ENCODE data around the gene HTATIP2.
"Not testable (repeated sequence)": the region's sequence is repeated elsewhere in the genome, so short reads cannot be mapped to it uniquely, and the experiment has no call there.

HTATIP2 gene

DNA sequence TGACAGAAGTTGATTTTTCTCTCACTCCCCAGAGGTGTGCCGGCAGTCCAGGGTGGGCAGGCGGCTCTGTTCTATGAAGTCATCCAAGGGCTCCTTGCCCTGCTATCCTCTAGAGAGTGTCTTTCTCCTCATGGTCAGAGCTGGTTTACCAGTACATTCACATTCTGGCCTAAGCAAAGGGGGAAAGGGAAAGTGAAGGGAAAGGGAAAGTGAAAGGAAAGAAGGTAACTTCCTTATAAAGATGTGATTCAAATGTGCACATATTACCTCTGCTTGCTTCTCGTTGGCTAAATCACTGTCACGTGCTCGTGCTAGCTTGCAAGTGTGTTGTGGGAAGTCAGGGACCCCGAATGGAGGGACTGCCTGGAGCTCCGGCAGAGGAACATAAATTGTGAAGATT lies 2.9 kb upstream of the HTATIP2 start:
- Mint-ChIP-seq H3K4me1 (ENCODE audit: low read depth) (peaks cover 28% of the 10 kb centered on the region), H3K9me3 (no peaks in the 10 kb centered on the region), H3K27me3 (peaks cover 16% of the 10 kb centered on the region), H3K27ac (no peak overlapping the region), H3K4me3 (no peak overlapping the region), H3K36me3 (ENCODE audit: low read depth) (no peaks in the 10 kb centered on the region)
- intact Hi-C loops (cut with micrococcal nuclease) = no loop called here

- no peak overlapping the region for H3K4me3 Mint-ChIP-seq
- intact Hi-C loops (cut with micrococcal nuclease) = no loop called here
- H3K36me3 Mint-ChIP-seq (ENCODE audit: low read depth) = peaks cover 6% of the 10 kb centered on the region
- H3K9me3 Mint-ChIP-seq = no peaks in the 10 kb centered on the region
- peaks cover 47% of the 10 kb centered on the region for H3K4me1 Mint-ChIP-seq (ENCODE audit: low read depth)
- peaks cover 6% of the 10 kb centered on the region for H3K27me3 Mint-ChIP-seq
- H3K27ac Mint-ChIP-seq = peak overlapping the region; percentile 74
Observed at GRCh38 chr11:20362481-20362880, 1.0 kb upstream of the HTATIP2 start.

- Mint-ChIP-seq H3K27ac (peak overlapping the region; percentile 74), H3K4me1 (ENCODE audit: low read depth) (peaks cover 49% of the 10 kb centered on the region), H3K36me3 (ENCODE audit: low read depth) (peaks cover 6% of the 10 kb centered on the region), H3K4me3 (peak overlapping the region; percentile 81), H3K9me3 (no peaks in the 10 kb centered on the region), H3K27me3 (no peaks in the 10 kb centered on the region)
- intact Hi-C loops (cut with micrococcal nuclease) = no loop called here
Observed at GRCh38 chr11:20363149-20363499, 390 bp upstream of the HTATIP2 start.

GRCh38 chr11:20364341-20364792 lies 853 bp downstream of the HTATIP2 start:
- H3K27ac Mint-ChIP-seq = peak overlapping the region; percentile 74
- peak overlapping the region; percentile 81 for H3K4me3 Mint-ChIP-seq
- peaks cover 49% of the 10 kb centered on the region for H3K4me1 Mint-ChIP-seq (ENCODE audit: low read depth)
- peaks cover 12% of the 10 kb centered on the region for H3K36me3 Mint-ChIP-seq (ENCODE audit: low read depth)
- no peaks in the 10 kb centered on the region for H3K27me3 Mint-ChIP-seq
- intact Hi-C loops (cut with micrococcal nuclease) = no loop called here
- H3K9me3 Mint-ChIP-seq = no peaks in the 10 kb centered on the region

GRCh38 chr11:20365465-20365864 lies 2.0 kb downstream of the HTATIP2 start:
- H3K4me1 Mint-ChIP-seq (ENCODE audit: low read depth) = peaks cover 48% of the 10 kb centered on the region
- intact Hi-C loops (cut with micrococcal nuclease); H3K4me3 Mint-ChIP-seq; H3K27ac Mint-ChIP-seq; H3K27me3 Mint-ChIP-seq; H3K9me3 Mint-ChIP-seq: not testable (repeated sequence)
- peaks cover 12% of the 10 kb centered on the region for H3K36me3 Mint-ChIP-seq (ENCODE audit: low read depth)

GRCh38 chr11:20367313-20367948 lies 3.9 kb downstream of the HTATIP2 start:
- H3K4me1 Mint-ChIP-seq (ENCODE audit: low read depth) = peaks cover 44% of the 10 kb centered on the region
- intact Hi-C loops (cut with micrococcal nuclease) = no loop called here

DNA sequence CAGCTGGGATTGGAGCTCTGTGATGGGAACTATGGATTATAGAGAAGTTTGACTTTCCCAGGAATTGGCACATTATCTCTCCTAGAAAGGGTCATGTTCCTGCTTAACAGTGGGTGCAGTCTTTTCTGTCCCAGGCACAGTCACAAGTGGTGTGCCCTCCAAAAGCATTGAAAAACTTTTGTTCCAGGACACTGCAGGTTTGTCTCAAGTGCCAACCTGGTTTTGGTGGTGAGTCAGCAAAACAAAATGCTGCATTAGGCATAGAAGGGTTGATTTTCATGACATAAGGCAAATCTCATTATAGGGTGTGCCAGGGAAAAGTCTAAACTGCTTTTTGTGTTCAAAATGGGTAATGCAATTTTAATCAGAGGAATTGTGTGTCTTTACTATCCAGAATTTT lies 4.9 kb downstream of the HTATIP2 start:
- H3K9me3 Mint-ChIP-seq = no peaks in the 10 kb centered on the region
- peaks cover 37% of the 10 kb centered on the region for H3K36me3 Mint-ChIP-seq (ENCODE audit: low read depth)
- intact Hi-C loops (cut with micrococcal nuclease) = no loop called here
- no peak overlapping the region for H3K4me3 Mint-ChIP-seq
- H3K27me3 Mint-ChIP-seq = no peaks in the 10 kb centered on the region
- peaks cover 36% of the 10 kb centered on the region for H3K4me1 Mint-ChIP-seq (ENCODE audit: low read depth)
- no peak overlapping the region for H3K27ac Mint-ChIP-seq

More at GRCh38 chr11:20367313-20367948, 3.9 kb downstream of the HTATIP2 start:
- no peaks in the 10 kb centered on the region for H3K9me3 Mint-ChIP-seq
- no peak overlapping the region for H3K27ac Mint-ChIP-seq
- H3K36me3 Mint-ChIP-seq (ENCODE audit: low read depth) = peaks cover 27% of the 10 kb centered on the region
- H3K4me3 Mint-ChIP-seq = no peak overlapping the region
- no peaks in the 10 kb centered on the region for H3K27me3 Mint-ChIP-seq

GRCh38 chr11:20369826-20370225 lies 6.3 kb downstream of the HTATIP2 start:
- H3K27ac Mint-ChIP-seq = no peak overlapping the region
- H3K9me3 Mint-ChIP-seq = no peaks in the 10 kb centered on the region
- H3K4me3 Mint-ChIP-seq = no peak overlapping the region
- peaks cover 51% of the 10 kb centered on the region for H3K36me3 Mint-ChIP-seq (ENCODE audit: low read depth)
- peaks cover 34% of the 10 kb centered on the region for H3K4me1 Mint-ChIP-seq (ENCODE audit: low read depth)
- no peaks in the 10 kb centered on the region for H3K27me3 Mint-ChIP-seq
- intact Hi-C loops (cut with micrococcal nuclease) = no loop called here

DNA sequence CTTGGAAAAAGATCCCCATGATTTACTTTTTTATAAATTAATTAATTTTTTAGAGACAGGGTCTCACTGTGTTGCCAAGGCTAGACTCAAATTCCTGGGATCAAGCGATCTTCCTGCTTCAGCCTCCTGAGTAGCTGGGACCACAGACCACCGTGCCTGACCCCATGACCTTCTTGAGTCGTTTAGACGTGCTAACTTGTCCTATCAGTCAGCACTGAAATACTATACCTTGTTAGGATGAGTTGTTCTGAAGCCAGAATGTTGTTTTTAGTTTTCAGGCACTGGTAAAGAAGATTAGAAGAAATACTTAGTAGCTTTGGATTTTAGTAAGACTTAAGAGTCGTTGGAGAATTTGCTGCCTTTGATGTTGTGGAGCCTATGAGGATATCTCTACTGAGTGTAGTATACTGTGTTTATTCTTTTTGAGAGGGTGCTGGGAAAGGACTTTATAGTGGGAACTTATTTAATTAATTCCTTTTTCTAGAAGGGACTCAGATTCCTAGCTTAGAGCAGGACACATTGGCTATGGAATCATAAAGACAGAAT lies 8.6 kb downstream of the HTATIP2 start:
- no peaks in the 10 kb centered on the region for H3K27me3 Mint-ChIP-seq
- intact Hi-C loops (cut with micrococcal nuclease) = no loop called here

DNA sequence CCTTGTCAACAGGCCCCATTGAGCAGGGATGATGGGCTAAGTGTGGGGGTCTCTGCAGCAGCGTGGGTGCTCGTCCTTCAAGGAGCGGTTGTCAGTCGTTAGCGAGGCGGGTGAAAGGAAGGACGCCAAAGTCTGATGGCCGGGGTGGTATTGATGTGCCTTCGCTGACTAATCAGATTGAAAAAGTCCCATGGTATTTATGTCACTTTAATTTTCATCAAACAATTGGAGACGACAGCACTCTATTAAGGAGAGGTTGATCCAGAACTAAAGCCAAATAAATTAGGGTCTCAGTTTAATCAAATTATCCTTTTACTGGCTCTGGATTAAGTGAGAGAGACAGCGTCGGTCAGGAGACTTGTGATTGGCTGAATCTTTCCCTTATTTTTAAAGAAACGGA lies 9.6 kb downstream of the HTATIP2 start:
- Mint-ChIP-seq H3K27me3 (no peaks in the 10 kb centered on the region), H3K4me3 (no peak overlapping the region), H3K4me1 (ENCODE audit: low read depth) (peaks cover 7% of the 10 kb centered on the region), H3K9me3 (no peaks in the 10 kb centered on the region), H3K27ac (no peak overlapping the region), H3K36me3 (ENCODE audit: low read depth) (peaks cover 73% of the 10 kb centered on the region)
- intact Hi-C loops (cut with micrococcal nuclease) = no loop called here

More for the DNA sequence above, 8.6 kb downstream of the HTATIP2 start:
- Mint-ChIP-seq H3K9me3 (no peaks in the 10 kb centered on the region), H3K4me3 (no peak overlapping the region), H3K36me3 (ENCODE audit: low read depth) (peaks cover 68% of the 10 kb centered on the region), H3K27ac (no peak overlapping the region), H3K4me1 (ENCODE audit: low read depth) (peaks cover 13% of the 10 kb centered on the region)

DNA sequence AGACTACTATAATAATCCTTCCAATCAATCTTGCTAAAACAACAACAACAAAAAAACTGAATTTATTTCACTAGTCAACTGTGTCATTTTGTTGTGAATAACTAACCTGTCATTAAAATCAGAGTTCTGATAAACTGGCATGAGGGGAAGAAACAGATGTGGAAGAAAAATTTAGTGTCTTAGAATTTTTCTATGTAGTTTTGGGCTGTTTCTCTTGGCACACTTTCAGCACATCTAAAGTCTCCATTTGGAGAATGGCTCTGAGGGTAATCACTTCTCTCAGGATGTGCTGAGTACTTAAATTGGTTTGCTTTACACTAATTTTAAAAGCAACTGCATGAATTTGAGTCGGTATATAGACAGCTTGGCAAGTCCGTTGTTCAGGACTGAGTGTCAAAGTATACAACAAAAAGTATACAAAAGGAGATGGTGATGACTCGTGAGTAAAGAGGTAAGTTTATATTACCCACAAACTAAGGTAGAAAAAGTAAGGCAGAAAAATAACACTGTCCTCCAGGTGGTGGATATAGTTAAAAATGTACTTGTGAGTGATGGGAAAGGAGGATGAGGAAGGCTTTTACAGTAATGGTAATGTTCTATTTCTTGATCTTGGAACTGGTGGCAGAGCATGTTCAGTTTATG lies 10.2 kb downstream of the HTATIP2 start:
- Mint-ChIP-seq H3K4me1 (ENCODE audit: low read depth) (peaks cover 7% of the 10 kb centered on the region), H3K27ac (no peak overlapping the region), H3K9me3 (no peaks in the 10 kb centered on the region), H3K4me3 (no peak overlapping the region), H3K27me3 (no peaks in the 10 kb centered on the region), H3K36me3 (ENCODE audit: low read depth) (peaks cover 73% of the 10 kb centered on the region)
- intact Hi-C loops (cut with micrococcal nuclease) = no loop called here

- Mint-ChIP-seq H3K36me3 (ENCODE audit: low read depth) (peaks cover 81% of the 10 kb centered on the region), H3K4me1 (ENCODE audit: low read depth) (peaks cover 7% of the 10 kb centered on the region), H3K27ac (no peak overlapping the region), H3K9me3 (no peaks in the 10 kb centered on the region), H3K27me3 (no peaks in the 10 kb centered on the region), H3K4me3 (no peak overlapping the region)
- intact Hi-C loops (cut with micrococcal nuclease) = no loop called here
Observed at GRCh38 chr11:20374741-20375300, 11.3 kb downstream of the HTATIP2 start.

DNA sequence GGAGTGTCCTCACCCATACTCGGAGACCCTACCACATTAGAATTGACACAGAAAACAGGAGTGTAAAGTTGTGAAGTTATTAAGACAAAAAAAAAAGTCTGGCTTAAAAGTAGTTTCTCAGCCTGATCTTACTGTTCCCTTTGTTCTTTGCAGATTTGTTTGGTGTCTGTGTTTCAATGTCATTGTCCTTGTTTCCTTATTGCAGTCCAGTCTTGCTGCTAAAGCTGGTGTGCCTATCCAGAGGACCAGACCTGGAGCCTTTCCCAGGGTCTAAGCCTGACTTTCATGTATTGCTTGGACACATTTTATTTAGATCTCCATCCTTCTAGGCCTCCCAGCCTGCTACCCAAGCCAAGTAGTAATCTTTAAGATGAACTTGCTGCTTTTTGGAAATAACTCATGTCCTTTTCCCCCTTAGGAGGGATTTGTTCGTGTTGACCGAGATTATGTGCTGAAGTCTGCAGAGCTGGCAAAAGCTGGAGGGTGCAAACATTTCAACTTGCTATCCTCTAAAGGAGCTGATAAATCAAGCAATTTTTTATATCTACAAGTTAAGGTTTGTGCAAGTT lies 12.7 kb downstream of the HTATIP2 start:
- Mint-ChIP-seq H3K9me3 (no peaks in the 10 kb centered on the region), H3K36me3 (ENCODE audit: low read depth) (peaks cover 81% of the 10 kb centered on the region), H3K4me1 (ENCODE audit: low read depth) (peaks cover 7% of the 10 kb centered on the region), H3K4me3 (no peak overlapping the region), H3K27ac (no peak overlapping the region), H3K27me3 (no peaks in the 10 kb centered on the region)
- intact Hi-C loops (cut with micrococcal nuclease) = no loop called here

DNA sequence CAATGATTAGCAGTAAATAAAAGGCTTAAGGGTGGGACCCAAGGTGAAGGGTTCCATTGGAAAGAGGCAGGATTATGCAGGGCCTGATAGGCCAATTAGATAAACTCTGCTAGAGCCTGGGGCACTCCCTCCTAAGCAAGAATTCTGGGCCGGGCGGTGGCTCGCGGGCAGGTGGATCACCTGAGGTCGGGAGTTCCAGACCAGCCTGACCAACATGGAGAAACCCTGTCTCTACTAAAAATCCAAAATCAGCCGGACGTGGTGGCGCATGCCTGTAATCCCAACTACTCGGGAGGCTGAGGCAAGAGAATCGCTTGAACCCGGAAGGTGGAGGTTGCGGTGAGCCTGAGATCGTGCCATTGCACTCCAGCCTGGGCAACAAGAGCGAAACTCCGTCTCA lies 22.5 kb downstream of the HTATIP2 start:
- H3K4me1 Mint-ChIP-seq (ENCODE audit: low read depth); H3K9me3 Mint-ChIP-seq; H3K27me3 Mint-ChIP-seq; H3K4me3 Mint-ChIP-seq: not testable (repeated sequence)
- intact Hi-C loops (cut with micrococcal nuclease) = loop anchor here (2.0 kb wide), 1 partner anchor 225 kb away; no protein-coding TSS in a partner anchor
- H3K36me3 Mint-ChIP-seq (ENCODE audit: low read depth) = peaks cover 47% of the 10 kb centered on the region
- peak overlapping the region; percentile 99 for H3K27ac Mint-ChIP-seq

All from dendritic cell treated with granulocyte-macrophage colony-stimulating factor and Interleukin-4, amounts not matched to agents 40 ng/mL and 50 ng/mL, for 4 days (primary cell).